ENCODE data around the gene HDGF.

Gene HDGF

GRCh38 chr1:156751451-156751756 is at the start of gene HDGF:
Gene HDGF (minus strand): TSS chr1:156751675. CDS start chr1:156751429, 246 bp downstream.
- DNase-seq, result no peak

GRCh38 chr1:156797212-156797871 is 45.9 kb upstream of the HDGF start:
- no peak for DNase-seq

GRCh38 chr1:156796340-156797097 is 45.0 kb upstream of the HDGF start:
- no peak for DNase-seq

DNA sequence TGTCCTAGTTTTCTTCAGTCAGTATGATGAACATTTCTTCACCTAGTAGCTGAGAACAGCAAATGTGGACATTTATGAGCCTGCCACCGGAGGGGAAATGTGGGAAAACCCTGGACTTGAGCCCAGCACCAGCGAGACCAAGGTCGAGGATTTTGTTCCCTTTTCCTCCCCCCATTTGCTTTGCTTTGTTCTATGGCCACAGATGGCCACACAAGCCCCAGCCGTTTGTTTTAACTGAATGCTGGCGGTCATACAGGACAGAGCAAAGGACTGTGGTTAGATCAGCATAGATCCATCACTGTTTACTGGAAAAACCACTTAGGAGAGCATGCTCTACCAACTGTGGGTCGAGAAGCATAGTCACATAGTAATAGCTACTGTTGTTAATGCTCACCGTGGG is 44.3 kb upstream of the HDGF start:
- no peak for DNase-seq

- no peak for DNase-seq
Measured at GRCh38 chr1:156795374-156795733, 43.9 kb upstream of the HDGF start.

- no peak for DNase-seq
Measured at GRCh38 chr1:156794506-156795373, 43.3 kb upstream of the HDGF start.

DNA sequence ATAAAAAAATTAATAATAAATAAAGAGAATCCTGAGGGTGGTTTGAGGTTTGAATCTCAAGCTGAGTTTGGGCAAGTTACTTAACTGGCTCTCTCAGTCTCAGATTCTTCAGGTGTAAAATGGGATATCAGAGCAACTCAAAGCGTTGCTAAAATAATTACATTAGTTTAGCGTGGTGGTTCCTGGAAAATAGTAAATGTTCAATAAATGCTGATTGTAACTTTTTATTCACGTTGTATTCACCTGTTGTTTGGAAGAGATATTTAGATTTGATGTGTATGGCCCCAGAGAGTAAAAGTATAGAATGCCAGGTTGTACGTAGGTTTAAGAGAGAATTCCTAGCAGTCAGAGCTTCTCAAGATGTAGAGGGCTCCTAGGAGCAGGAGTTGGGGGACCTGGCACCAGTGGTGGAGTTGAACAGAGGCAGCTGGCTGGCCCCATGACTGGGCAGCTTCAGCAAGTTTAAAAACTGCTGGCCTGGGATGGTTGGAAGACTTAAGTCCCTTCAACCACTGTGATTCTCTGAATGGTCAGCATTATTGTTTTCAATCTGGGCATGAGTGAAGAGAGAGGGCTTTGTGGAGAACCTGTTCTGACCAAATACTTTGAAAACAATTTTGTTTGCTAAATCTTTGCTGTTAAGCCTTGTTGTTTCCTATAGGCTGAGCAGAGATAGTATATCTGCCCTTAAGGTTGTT is 38.3 kb upstream of the HDGF start:
- no peak for DNase-seq

DNA sequence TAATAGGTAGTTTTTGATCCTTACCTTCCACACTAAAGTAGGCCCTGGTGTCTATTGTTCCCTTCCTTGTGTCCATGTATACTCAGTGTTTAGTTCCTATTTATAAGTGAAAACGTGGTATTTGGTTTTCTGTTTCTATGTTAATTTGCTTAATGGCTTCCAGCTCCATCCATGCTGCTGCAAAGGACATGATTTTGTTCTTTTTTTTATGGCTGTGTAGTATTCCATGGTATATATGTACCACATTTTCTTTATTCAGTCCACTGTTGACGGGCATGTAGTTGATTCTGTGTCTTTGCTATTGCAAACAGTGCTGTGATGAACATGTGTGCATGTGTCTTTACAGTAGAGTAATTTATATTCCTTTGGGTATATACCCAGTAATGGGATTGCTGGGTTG is 36.7 kb upstream of the HDGF start:
- DNase-seq, result no peak

DNA sequence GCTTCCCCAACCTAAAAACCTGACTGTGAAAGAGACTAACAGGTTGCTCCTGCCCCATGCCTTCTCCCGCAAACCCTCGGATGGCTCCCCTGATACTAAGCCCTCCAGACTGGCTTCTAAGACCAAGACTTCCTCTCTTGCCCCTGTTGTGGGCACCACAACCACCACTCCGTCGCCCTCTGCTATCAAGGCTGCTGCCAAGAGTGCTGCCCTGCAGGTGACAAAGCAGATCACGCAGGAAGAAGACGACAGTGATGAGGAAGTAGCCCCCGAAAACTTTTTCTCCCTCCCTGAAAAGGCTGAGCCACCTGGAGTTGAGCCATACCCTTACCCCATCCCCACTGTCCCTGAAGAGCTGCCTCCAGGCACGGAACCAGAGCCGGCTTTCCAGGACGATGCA is 35.2 kb upstream of the HDGF start:
- DNase-seq, result no peak

DNA sequence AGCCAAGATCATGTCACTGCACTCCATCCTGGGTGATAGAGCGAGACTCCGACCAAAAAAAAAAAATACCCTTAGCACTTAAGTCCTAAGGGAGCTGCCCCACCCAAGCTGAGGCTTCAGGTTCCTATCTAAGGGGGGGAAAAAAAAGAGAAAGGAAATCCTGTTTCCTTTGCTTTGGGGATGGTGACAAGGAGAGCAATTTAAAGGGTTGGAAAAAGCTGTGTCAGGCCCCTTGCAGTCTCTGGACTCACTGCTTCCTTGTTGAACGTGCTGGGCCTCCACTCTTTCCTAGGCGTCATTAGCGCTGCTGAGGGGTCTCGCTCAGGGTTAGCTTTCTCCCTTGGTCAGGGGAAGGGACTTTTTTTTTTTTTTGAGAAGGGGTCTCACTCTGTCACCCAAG is 34.0 kb upstream of the HDGF start:
- no peak for DNase-seq

- no peak for DNase-seq
Measured at GRCh38 chr1:156781585-156782186, 30.2 kb upstream of the HDGF start.

GRCh38 chr1:156777573-156777972 is 26.1 kb upstream of the HDGF start:
- DNase-seq, result no peak

GRCh38 chr1:156776942-156777341 is 25.5 kb upstream of the HDGF start:
- DNase-seq, result no peak

- DNase-seq, result no peak
Measured at GRCh38 chr1:156775799-156776198, 24.3 kb upstream of the HDGF start.

- no peak for DNase-seq
Measured at GRCh38 chr1:156773607-156774006, 22.1 kb upstream of the HDGF start.

DNA sequence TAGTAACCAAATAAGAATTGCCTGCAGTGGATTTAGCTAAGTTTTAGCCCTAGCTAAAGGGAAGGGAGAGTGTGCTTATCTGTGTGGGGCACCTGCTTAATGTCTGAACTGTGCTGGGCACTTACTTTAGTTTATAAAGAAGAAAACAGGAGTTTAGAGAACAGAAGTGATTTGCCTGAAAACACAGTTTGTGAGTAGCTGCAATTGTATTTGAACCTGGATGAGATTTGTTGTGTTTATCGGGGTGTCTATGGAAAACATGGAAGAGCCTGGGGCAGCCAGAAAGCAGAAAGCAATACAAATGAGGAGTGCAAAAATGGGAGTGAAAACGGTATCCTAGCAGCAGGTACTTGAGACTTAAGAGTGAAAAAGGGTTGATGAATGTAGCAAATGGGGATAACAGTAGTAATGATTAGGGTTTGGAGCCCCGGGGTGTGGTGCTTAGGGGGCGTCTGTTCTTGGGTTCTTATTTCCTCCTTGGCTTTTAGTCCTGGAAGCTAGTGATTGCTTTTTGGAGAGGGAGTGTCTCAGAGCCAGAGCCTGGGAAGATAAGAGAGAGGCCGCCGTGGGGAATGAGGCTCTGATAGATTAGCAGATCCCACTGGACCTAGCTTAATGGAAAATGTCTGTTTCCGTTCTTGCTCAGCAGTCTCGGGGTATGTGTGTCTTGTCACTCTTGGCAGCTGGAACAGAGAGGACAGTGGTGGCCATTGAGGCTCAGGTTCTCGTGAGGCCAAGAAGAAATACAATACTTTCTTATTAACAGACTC is 21.4 kb upstream of the HDGF start:
- no peak for DNase-seq

GRCh38 chr1:156772222-156772621 is 20.7 kb upstream of the HDGF start:
- no peak for DNase-seq

DNA sequence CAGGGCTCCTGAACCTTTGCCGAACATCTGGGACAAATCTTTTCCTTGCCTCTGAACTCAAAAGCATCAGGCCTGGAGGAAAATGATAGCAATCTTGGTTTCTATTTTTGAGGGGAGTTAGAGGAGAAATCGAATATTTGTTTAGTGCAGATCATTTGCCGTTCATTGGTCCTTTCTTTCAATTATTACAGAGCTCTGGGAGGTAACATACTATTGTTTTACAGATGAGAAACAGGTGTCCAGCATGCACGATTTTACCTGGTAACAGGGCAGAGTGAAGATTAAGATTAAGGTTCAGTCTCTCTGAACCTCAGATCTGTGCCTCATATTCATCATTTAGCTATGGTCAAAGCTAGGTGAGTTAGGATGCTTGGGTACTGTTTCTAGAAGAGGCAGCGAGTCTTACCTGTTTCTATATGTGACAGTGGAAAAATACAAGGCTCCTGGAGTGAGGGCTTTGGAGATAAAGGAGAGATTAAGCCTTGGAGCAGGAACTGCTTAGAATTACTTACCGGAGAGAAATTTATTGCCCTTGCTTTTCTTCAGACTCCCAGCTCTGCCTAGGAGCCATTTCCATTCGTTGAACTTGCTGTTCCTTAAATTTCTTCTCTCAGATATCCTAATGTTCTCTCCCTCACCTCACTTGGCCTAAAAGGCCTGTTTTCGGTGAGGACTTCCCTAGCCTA is 17.3 kb upstream of the HDGF start:
- DNase-seq, result no peak

DNA sequence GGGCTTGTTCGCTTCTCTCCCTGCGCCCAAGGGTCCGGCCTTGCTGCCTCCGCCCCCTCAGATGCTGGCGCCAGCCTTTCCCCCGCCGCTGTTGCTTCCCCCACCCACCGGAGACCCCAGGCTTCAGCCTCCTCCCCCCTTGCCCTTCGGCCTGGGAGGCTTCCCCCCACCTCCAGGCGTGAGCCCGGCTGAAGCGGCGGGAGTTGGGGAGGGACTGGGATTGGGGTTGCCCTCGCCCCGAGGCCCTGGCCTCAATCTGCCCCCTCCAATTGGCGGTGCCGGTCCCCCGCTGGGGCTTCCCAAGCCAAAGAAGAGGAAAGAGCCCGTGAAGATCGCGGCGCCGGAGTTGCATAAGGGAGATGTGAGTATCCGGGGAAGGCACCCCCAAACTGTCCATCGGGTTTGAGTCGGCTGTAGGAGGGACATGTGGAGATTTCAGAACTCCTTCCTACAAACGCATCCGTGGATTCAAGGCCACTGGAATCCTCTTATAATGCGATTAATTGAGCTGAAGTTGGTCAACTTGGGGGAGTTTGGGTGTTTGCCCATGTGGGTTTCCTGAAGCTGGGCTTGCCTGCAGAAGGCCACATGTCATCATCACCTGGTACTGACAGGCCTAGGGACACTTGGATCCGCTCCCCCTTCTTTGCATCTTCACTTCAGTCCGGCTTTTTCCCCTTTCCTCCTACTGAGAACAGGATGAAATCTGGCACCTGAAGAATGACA is 16.6 kb upstream of the HDGF start:
- peak; percentile 44 for DNase-seq

DNA sequence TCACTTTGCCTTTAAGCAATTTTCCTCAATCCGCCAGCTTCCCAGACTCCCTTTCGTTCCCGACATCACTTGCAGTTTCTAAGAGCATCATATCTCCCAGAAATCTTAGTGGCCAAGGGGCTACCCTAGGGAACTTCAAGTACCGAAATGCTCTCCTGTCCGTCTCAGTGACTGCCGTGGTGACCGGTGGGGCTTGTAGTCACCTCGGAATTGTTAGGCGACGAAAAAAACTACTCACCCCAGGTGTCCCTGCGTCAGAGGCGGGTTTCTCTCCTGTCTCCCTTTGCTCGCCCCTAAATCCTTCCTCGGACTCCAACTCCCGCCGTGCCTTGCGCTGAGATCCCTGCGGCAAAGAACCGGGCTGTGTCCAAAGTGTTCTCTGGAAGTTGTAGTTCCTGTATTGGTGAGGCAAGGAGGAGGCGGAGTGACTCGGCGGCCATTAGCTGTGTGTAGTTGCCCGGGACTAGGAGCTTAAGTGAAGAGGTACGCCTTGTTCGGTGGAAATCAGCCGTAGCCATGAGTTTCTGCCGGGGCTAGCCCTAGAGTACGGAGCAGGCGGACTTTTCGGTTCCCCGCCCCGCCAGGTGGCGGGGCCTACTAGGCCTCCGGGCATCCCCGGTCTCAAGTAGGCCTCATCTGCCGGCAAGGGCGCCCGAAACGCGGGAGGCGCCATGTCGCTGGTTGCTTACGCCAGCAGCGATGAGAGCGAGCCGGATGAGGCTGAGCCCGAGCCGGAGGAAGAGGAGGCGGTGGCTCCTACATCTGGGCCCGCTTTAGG is 15.8 kb upstream of the HDGF start, which contains the start of gene PRCC:
Gene PRCC (plus strand): TSS at position 435 of the 778 bp plus-strand sequence. CDS start 237 bp downstream, at position 672.
- peak; percentile 98 for DNase-seq
